Spleen (tissue), 11 donors: Measurements from ENCODE around the gene CACNA1C. TPM values are rescaled to one million over a fixed set of nuclear protein-coding genes. Genes with fewer than 3 reads are reported as not detected.

Experiments
- DNase-seq: peaks from one replicate; pipeline ENCODE4 v3.0.0-alpha.2; 2020
- H3K27ac ChIP-seq, 8 donors: fragments of 200-600 bp; sonication (generic) in 7 of 8; 1 replicate in 4 of 8; 2 replicates in 4 of 8; pipeline versions ENCODE4 v1.5.0 to v1.8.0; 2016 to 2021; ENCODE audit warnings: inconsistent platforms in 4 of 8, mild to moderate bottlenecking in 4 of 8, moderate library complexity in 1 of 8
- H3K27me3 ChIP-seq, 7 donors: fragments of 200-600 bp; sonication (generic) in 6 of 7; replicated peaks in 1 of 7; 1 replicate in 4 of 7; 2 replicates in 3 of 7; pipeline versions ENCODE4 v1.5.0 to v1.8.0; 2016 to 2021; ENCODE audit warnings: inconsistent platforms in 3 of 7, mild to moderate bottlenecking in 1 of 7
- H3K36me3 ChIP-seq, 6 donors: fragments of 200-600 bp; sonication (generic) in 5 of 6; 1 replicate in 4 of 6; 2 replicates in 2 of 6; pipeline versions ENCODE4 v1.5.0 to v1.8.0; 2016 to 2021; ENCODE audit warnings: inconsistent platforms in 2 of 6
- H3K4me1 ChIP-seq, 6 donors: fragments of 200-600 bp; sonication (generic) in 5 of 6; 1 replicate in 3 of 6; 2 replicates in 3 of 6; pipeline versions ENCODE4 v1.5.0 to v1.8.0; 2016 to 2021; ENCODE audit warnings: inconsistent platforms in 3 of 6
- H3K4me3 ChIP-seq, 8 donors: fragments of 200-600 bp; sonication (generic) in 7 of 8; 1 replicate in 4 of 8; 2 replicates in 4 of 8; pipeline versions ENCODE4 v1.5.0 to v1.8.0; 2016 to 2021; ENCODE audit warnings: inconsistent platforms in 4 of 8, mild to moderate bottlenecking in 4 of 8, moderate library complexity in 2 of 8
- H3K9me3 ChIP-seq, 8 donors: fragments of 200-600 bp; sonication (generic) in 7 of 8; 1 replicate in 4 of 8; 2 replicates in 4 of 8; pipeline versions ENCODE4 v1.5.0 to v1.8.0; 2016 to 2021; ENCODE audit warnings: inconsistent platforms in 4 of 8
- POLR2A ChIP-seq, 3 donors: fragments of 450-650 bp; IDR thresholded peaks; one replicate each; pipeline ENCODE4 v1.5.1; 2017; ENCODE audit warnings: antibody characterized with exemption in 3 of 3, mild to moderate bottlenecking in 1 of 3
- POLR2AphosphoS5 ChIP-seq, 3 donors: sonication (generic); formaldehyde crosslinking; IDR thresholded peaks; one replicate each; pipeline ENCODE4 v1.5.1; 2017; ENCODE audit warnings: antibody characterized with exemption in 3 of 3
- WGBS, 5 donors: extraction: QIAGEN DNeasy Blood & Tissue Kit in 3 of 5; methylation state at CpG; one replicate each; pipeline versions ENCODE4 v1.1.5 to v1.1.7; 2013 to 2018; 5-methylcytosine and 5-hydroxymethylcytosine counted together
- intact Hi-C: fragments of 100-400 bp; cut with DNase I; formaldehyde crosslinking; loops from one replicate; pipeline ENCODE4 v1.15.0; 2023; ENCODE audit warnings: low total_unique reads
- polyA plus RNA-seq, 3 donors: library from polyadenylated mRNA; stranded (reverse); fragments of 200-250 nt; gene quantifications; one replicate each; pipeline ENCODE4 v1.2.1, GENCODE V29; 2013
- total RNA-seq, 7 donors: library from RNA; depleted of rRNA in 3 of 7; stranded (reverse); fragments of >200 nt in 3 of 7; fragmentation: NEBNext Ultra II Directional in 4 of 7; extraction: Animal tissue kit (Norgen Biotek cat#: 25700) in 4 of 7; gene quantifications; one replicate each; pipeline versions ENCODE4 v1.1.0 to v1.2.1, GENCODE V29; 2016 to 2021
- TF ChIP-seq, protein P1 (sequence below), 11 experiments: fragments of 200-600 bp in 7 of 11; fragments of 450-650 bp in 4 of 11; sonication (generic) in 4 of 11; IDR thresholded peaks in 8 of 11; conservative IDR thresholded peaks in 3 of 11; 1 replicate in 7 of 11; 2 replicates in 4 of 11; pipeline versions ENCODE4 v1.4.0 to v1.8.0; 2016 to 2021; ENCODE audit warnings: antibody characterized with exemption in 11 of 11, inconsistent platforms in 4 of 11, mild to moderate bottlenecking in 1 of 11
- donor health status: healthy with polysubstance abuse.
- donor health status: DM: no; HTN: no; CAD: no; lungs with moderate emphysema.
- donor health status: DM: no; HTN: no; CAD: no.
- donor health status: Bipolar disorder and iron deficiency.
- donor health status: healthy.
- donor health status: DM: no; HTN: no; CAD: no.
- donor health status: DM: yes; HTN: yes; CAD: no.

CACNA1C gene
- total and polyA plus RNA-seq, 10 donors: 0.67 to 27.6 (median 18.4) TPM

DNA sequence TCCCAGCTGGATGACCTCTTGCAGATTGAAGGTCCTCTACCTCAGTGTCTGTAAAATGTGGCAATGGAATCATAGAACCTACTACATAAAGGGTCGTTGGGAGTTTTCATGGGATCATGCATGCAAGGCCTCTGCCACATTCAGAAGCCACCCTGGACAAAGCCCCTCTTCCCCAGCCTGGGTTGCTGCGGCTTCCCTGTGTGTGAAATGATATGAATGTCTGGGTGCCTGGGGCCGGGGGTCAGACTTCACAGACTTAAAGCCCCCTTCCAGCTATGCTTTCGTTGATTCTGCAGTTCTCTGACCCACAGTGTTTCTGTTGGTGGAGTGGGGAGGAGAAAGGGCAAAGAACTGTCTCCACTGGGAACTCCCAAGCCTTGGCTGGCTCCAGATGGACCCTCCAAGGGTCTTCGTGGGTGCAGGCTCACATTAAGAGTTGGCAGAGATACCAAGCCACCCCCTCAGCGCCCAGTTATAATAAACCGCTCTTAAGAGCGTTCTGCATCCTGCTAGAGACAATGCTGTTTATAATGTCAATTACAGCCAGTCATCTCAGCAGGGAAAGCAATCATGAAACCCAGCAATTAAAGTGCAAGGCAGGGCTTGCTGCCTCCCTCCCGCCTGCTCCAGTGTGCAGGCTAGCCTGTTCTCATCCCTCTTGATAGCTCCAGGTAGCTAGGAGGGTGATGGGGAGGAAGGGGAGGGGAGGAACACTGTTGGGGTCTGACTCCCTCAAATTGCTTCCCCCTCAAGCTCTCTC is 531.0 kb downstream of the CACNA1C start:
- H3K36me3 ChIP-seq: no peaks in the 10 kb centered on the region
- no peaks in the 10 kb centered on the region for H3K9me3 ChIP-seq
- no peak overlapping the region for H3K4me3 ChIP-seq
- DNase-seq: no peak
- peaks cover 0 to 51% (median 0%) of the 10 kb centered on the region in 7 donors for H3K27me3 ChIP-seq
- H3K4me1 ChIP-seq: peaks cover 0 to 18% (median 11%) of the 10 kb centered on the region in 6 donors
- no peak for TF ChIP-seq POLR2A (IDR thresholded peaks at IDR 0.05)
- no peak for TF ChIP-seq POLR2AphosphoS5 (IDR thresholded peaks at IDR 0.05)
- TF ChIP-seq, protein P1, sequence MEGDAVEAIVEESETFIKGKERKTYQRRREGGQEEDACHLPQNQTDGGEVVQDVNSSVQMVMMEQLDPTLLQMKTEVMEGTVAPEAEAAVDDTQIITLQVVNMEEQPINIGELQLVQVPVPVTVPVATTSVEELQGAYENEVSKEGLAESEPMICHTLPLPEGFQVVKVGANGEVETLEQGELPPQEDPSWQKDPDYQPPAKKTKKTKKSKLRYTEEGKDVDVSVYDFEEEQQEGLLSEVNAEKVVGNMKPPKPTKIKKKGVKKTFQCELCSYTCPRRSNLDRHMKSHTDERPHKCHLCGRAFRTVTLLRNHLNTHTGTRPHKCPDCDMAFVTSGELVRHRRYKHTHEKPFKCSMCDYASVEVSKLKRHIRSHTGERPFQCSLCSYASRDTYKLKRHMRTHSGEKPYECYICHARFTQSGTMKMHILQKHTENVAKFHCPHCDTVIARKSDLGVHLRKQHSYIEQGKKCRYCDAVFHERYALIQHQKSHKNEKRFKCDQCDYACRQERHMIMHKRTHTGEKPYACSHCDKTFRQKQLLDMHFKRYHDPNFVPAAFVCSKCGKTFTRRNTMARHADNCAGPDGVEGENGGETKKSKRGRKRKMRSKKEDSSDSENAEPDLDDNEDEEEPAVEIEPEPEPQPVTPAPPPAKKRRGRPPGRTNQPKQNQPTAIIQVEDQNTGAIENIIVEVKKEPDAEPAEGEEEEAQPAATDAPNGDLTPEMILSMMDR (IDR thresholded peaks at IDR 0.05 in 8 of 11, conservative IDR thresholded peaks at IDR 0.05 in 3 of 11): no peak
- intact Hi-C loops: loop anchor here (10.0 kb wide), 1 partner anchor 529 kb away; the partner anchor contains the start of gene CACNA1C
- H3K27ac ChIP-seq: no peak overlapping the region
- WGBS, 5 donors: 68 to 84% (median 76%) methylated on average over 7 to 9 of the region's 9 CpGs

DNA sequence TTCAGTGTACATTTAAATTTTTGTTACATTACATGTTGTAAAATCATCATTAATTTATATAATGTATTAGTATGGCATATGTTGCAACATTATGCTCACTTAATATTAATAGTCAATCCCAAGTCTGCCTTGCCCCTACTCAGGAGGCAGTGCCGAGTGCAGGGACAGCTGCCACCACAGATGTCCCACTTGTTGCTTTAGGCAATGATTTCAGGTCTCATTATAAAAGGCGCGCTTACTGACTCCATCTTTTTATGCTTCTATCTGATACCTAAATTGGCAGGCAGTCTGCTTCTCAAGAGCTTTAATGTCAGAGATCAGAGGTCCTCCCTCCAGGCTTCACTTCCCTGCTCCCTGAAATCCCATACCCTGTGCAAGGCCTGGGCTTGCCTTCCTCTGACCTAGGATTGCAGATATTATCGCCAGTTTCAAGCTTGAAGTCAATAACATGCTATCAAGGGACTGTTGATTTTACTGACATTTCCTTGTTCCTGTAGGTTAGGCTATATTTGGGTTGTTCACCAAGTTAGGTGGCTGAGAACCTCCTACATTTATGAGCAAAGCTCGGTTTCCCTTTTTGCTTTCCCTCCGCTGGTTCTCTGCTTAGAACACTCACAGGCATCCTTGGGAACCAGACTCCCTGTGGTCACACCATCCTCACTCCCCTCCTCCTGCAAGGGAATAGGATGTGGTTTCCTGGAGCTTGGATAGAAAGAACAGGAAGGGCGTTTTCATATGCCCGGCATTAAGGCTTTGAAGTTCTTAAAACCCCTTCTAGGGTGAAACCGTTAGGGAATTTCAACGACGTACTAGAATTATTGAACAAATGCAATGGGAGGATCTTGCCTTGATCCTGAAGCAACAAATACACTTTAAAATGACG is 533.6 kb downstream of the CACNA1C start:
- no peak for TF ChIP-seq POLR2AphosphoS5 (IDR thresholded peaks at IDR 0.05)
- no peak for TF ChIP-seq POLR2A (IDR thresholded peaks at IDR 0.05)
- TF ChIP-seq, protein P1 (IDR thresholded peaks at IDR 0.05 in 8 of 11, conservative IDR thresholded peaks at IDR 0.05 in 3 of 11): no peak
- Histone ChIP-seq H3K4me1 (peaks cover 0 to 18% (median 11%) of the 10 kb centered on the region in 6 donors), H3K4me3 (no peak overlapping the region), H3K27me3 (peaks cover 0 to 51% (median 0%) of the 10 kb centered on the region in 7 donors), H3K36me3 (peaks cover 0 to 5% (median 0%) of the 10 kb centered on the region in 6 donors), H3K27ac (no peak overlapping the region), H3K9me3 (peaks cover 0 to 2% (median under 1%) of the 10 kb centered on the region in 8 donors)
- WGBS, 5 donors: 58 to 76% (median 62%) methylated on average over 12 of the region's 12 CpGs
- DNase-seq: no peak
- intact Hi-C loops: loop anchor here (10.0 kb wide), 1 partner anchor 532 kb away; the partner anchor contains the start of gene CACNA1C

DNA sequence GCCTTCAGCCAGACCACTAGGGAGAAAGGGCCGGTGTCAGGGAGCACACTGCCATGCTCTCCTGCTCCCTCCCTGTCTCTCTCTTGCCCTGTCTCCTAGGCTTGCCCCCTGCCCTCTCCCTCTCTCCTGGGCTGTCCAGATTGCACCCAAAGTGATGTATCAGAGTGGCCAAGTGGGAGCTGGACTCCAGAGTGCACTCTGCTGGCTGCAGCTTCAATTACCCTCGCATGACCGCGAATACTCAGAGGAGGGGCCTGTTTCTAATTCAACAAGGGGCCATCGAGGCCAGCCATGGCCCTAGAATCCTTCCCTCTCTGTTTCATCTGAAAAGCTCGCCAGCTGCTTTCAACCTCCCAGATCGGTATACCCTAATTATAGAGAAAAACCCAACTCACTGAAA is 535.6 kb downstream of the CACNA1C start:
- TF ChIP-seq, protein P1 (IDR thresholded peaks at IDR 0.05 in 8 of 11, conservative IDR thresholded peaks at IDR 0.05 in 3 of 11): no peak
- TF ChIP-seq POLR2AphosphoS5 (IDR thresholded peaks at IDR 0.05): no peak
- TF ChIP-seq POLR2A (IDR thresholded peaks at IDR 0.05): no peak
- Histone ChIP-seq H3K36me3 (peaks cover 0 to 23% (median 4%) of the 10 kb centered on the region in 6 donors), H3K4me3 (no peak overlapping the region), H3K27ac (no peak overlapping the region), H3K4me1 (peaks cover 0 to 8% (median 3%) of the 10 kb centered on the region in 6 donors), H3K9me3 (peaks cover 0 to 17% (median 6%) of the 10 kb centered on the region in 8 donors), H3K27me3 (peaks cover 0 to 33% (median 0%) of the 10 kb centered on the region in 7 donors)
- intact Hi-C loops: loop anchor here (10.0 kb wide), 1 partner anchor 534 kb away; the partner anchor contains the start of gene CACNA1C
- 89 to 98% (median 93%) methylated on average over 7 of the region's 7 CpGs for WGBS, 5 donors
- DNase-seq: no peak
